GM12874 (cell line): ENCODE data around the gene WDR45.

Source experiments
- CTCF ChIP-seq: IDR thresholded peaks from 2 replicates; pipeline ENCODE4 v1.5.1; 2011; ENCODE audit warnings: low read depth, mild to moderate bottlenecking, control low read depth, low read length, moderate library complexity; ENCODE audit not compliant: insufficient read depth

Gene WDR45

GRCh38 chrX:49100704-49101628 lies 21.3 kb upstream of the WDR45 start:
- TF ChIP-seq CTCF: no peak

GRCh38 chrX:49096419-49096818 lies 16.7 kb upstream of the WDR45 start:
- no peak for TF ChIP-seq CTCF

- no peak for TF ChIP-seq CTCF
Measured at GRCh38 chrX:49089553-49089952, 9.9 kb upstream of the WDR45 start.

GRCh38 chrX:49082271-49082871 lies 2.7 kb upstream of the WDR45 start:
- TF ChIP-seq CTCF: no peak

- no peak for TF ChIP-seq CTCF
Measured at GRCh38 chrX:49077941-49078340, 1.7 kb downstream of the WDR45 start.

- no peak for TF ChIP-seq CTCF
Measured at GRCh38 chrX:49075347-49075746, 4.3 kb downstream of the WDR45 start.

GRCh38 chrX:49073601-49074575 lies 5.8 kb downstream of the WDR45 start, which contains the start of gene PRAF2:
PRAF2 (minus strand) TSS chrX:49074002; CDS start chrX:49073987, 15 bp downstream.
- no peak for TF ChIP-seq CTCF
